GM21447 (cell line): ENCODE measurements around the gene UBP1.
"Not testable (repeated sequence)": the region's sequence is repeated elsewhere in the genome, so short reads cannot be mapped to it uniquely, and the experiment has no call there.

ENCODE experiments used
- ATAC-seq: cut with Tn5 transposase; IDR thresholded peaks from one replicate; pipeline ENCODE4 v1.9.1; 2021; ENCODE audit not compliant: unreplicated experiment

Gene UBP1

GRCh38 chr3:33437556-33438283 lies 2.5 kb downstream of the UBP1 start:
- no peak for ATAC-seq

GRCh38 chr3:33433843-33434242 lies 6.4 kb downstream of the UBP1 start:
- no peak for ATAC-seq

- ATAC-seq, result no peak
Observed at GRCh38 chr3:33430571-33430970, 9.6 kb downstream of the UBP1 start.

- no peak for ATAC-seq
Observed at GRCh38 chr3:33430061-33430460, 10.1 kb downstream of the UBP1 start.

- ATAC-seq, result not testable (repeated sequence)
Observed at GRCh38 chr3:33429306-33429705, 10.9 kb downstream of the UBP1 start.

GRCh38 chr3:33428734-33429133 lies 11.5 kb downstream of the UBP1 start:
- no peak for ATAC-seq

GRCh38 chr3:33426630-33427317 lies 13.4 kb downstream of the UBP1 start:
- no peak for ATAC-seq

- ATAC-seq, result no peak
Observed at GRCh38 chr3:33426068-33426467, 14.1 kb downstream of the UBP1 start.

GRCh38 chr3:33425453-33425852 lies 14.8 kb downstream of the UBP1 start:
- ATAC-seq, result no peak

- no peak for ATAC-seq
Observed at GRCh38 chr3:33424606-33425452, 15.4 kb downstream of the UBP1 start.

- no peak for ATAC-seq
Observed at GRCh38 chr3:33420966-33421365, 19.2 kb downstream of the UBP1 start.

GRCh38 chr3:33419948-33420347 lies 20.3 kb downstream of the UBP1 start:
- ATAC-seq, result peak; percentile 65

- no peak for ATAC-seq
Observed at GRCh38 chr3:33417066-33417673, 23.0 kb downstream of the UBP1 start.

- not testable (repeated sequence) for ATAC-seq
Observed at GRCh38 chr3:33410816-33411215, 29.4 kb downstream of the UBP1 start.

GRCh38 chr3:33403756-33404155 lies 36.4 kb downstream of the UBP1 start:
- no peak for ATAC-seq

- no peak for ATAC-seq
Observed at GRCh38 chr3:33402936-33403335, 37.3 kb downstream of the UBP1 start.

GRCh38 chr3:33401781-33402180 lies 38.4 kb downstream of the UBP1 start:
- no peak for ATAC-seq

- ATAC-seq, result no peak
Observed at GRCh38 chr3:33398410-33398809, 41.8 kb downstream of the UBP1 start.

- no peak for ATAC-seq
Observed at GRCh38 chr3:33395900-33396299, 44.3 kb downstream of the UBP1 start.

GRCh38 chr3:33394403-33395054 lies 45.7 kb downstream of the UBP1 start:
- ATAC-seq, result no peak

GRCh38 chr3:33392703-33393125 lies 47.5 kb downstream of the UBP1 start:
- no peak for ATAC-seq
